GM19397 (cell line): ENCODE results near the gene SLC27A6.
"Not testable (repeated sequence)": the region's sequence is repeated elsewhere in the genome, so short reads cannot be mapped to it uniquely, and the experiment has no call there.

ENCODE experiments used
- ATAC-seq: cut with Tn5 transposase; IDR thresholded peaks from one replicate; pipeline ENCODE4 v1.9.1; 2021; ENCODE audit warnings: mild to moderate bottlenecking, moderate library complexity; ENCODE audit not compliant: unreplicated experiment

SLC27A6 gene

GRCh38 chr5:128965011-128965637 lies at the start of gene SLC27A6:
TSS of gene SLC27A6 (plus strand) at chr5:128965488. CDS start at chr5:128966138, 650 bp downstream.
- ATAC-seq, result no peak

DNA sequence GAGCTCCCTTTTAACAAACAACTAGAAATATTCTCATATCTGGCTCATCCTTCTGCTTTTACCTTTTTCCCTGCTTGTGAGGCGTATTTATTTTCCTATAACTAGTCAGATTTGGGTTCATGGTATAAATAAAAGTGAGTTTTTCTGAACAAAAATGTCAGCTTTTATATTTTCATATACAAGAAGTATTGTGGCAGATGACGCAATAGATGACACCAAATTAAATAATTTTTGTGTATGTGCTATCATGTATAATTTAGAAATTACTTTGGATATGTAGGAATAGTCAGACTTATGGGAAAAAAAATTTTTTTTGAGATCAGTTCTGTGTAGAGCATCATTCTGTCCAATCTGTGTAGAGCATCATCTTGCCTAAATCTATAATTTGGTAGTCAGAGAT lies 45.7 kb upstream of the SLC27A6 start:
- no peak for ATAC-seq

- ATAC-seq, result no peak
Measured at GRCh38 chr5:128920345-128921215, 44.7 kb upstream of the SLC27A6 start.

- no peak for ATAC-seq
Measured at GRCh38 chr5:128924299-128924698, 41.0 kb upstream of the SLC27A6 start.

DNA sequence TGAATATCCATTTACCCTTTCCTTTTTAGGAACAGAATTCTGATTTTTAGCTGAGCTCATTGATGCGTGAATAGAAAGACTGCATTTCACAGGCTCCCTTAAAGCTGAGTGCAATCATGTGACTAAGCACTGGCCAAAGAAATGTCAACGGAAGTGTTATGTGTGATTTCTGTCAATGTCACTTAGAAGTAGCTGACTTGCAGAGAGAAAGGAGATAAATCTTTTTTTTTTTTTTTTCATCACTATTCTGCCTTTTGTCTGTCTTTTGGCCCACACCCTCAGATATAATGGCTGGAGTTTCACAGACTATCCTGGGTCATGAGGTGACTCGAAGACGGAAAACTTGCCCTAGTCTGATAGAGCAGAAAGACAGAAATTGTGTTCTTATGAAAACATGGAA lies 39.3 kb upstream of the SLC27A6 start:
- no peak for ATAC-seq

GRCh38 chr5:128927644-128928043 lies 37.6 kb upstream of the SLC27A6 start:
- no peak for ATAC-seq

GRCh38 chr5:128932232-128932631 lies 33.1 kb upstream of the SLC27A6 start:
- not testable (repeated sequence) for ATAC-seq

- not testable (repeated sequence) for ATAC-seq
Measured at GRCh38 chr5:128943100-128943499, 22.2 kb upstream of the SLC27A6 start.

DNA sequence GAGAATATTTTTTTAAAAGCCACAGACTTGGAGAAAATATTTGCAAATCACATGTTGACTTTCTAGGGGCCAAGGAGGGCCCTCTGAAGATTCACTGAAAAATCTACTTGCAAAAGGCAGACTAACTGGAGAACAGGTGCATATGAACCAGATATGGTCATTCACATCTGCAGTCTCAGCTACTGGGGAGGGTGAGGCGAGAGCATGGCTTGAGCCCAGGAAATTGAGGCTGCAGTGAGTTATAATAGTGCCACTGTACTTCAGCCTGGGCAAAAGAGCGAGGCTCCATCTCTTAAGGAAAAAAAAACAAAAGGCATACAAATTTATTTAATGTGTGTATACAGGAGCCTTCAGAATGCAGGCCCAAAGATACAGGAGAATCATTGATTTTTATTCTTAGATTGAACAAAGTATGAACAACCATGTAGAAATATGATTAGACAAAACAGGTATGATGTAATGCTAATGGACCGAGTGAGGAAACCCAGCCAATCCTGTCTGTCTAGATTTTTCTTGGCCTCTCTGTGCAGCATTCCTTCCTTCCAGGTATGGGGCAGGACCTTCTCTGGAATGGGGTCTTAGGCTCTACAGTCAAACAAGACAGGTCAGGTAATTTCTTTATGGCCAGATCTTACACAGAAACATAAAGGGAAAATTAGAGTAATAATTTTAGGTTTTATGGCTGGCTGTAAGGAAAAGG lies 15.3 kb upstream of the SLC27A6 start:
- ATAC-seq, result no peak

- not testable (repeated sequence) for ATAC-seq
Measured at GRCh38 chr5:128951301-128951700, 14.0 kb upstream of the SLC27A6 start.

GRCh38 chr5:128956164-128956563 lies 9.1 kb upstream of the SLC27A6 start:
- ATAC-seq, result no peak

DNA sequence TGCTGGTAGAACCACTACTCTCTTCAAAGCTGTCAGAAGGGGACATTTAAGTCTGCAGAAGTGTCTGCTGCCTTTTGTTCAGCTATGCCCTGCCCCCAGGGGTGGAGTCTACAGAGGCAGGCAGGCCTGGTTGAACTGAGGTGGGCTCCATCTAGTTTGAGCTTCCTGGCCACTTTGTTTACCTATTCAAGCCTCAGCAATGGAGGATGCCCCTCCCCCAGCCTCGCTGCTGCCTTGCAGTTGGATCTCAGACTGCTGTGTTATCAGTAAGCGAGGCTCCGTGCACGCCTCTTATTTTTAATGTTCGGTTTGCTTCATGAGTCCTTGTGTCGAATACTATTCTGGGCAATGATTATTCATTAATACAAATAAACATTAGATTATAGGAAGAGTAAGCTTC lies 3.1 kb upstream of the SLC27A6 start:
- no peak for ATAC-seq

DNA sequence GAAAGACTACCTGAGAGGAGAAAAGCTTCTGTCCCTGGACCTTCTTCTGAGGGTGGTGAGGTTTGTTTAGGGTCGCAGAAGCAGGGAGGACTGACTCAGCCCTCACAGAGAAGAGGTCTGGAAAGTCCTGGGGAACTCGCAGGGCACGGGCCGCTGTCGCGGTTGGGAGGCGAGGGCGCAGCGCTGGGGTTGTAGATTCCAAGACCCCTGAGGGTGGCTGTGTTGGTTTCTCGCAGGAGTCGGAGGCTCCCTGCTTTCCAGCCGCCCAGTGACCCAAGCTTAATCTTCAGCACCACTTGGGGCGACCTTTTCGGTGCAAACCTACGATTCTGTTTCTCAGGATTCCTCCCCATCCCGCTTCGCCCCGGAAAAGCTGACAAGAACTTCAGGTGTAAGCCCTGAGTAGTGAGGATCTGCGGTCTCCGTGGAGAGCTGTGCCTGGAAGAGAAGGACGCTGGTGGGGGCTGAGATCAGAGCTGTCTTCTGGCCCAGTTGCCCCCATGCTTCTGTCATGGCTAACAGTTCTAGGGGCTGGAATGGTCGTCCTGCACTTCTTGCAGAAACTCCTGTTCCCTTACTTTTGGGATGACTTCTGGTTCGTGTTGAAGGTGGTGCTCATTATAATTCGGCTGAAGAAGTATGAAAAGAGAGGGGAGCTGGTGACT lies 482 bp downstream of the SLC27A6 start:
- ATAC-seq, result no peak

- no peak for ATAC-seq
Measured at GRCh38 chr5:128966375-128966774, 1.1 kb downstream of the SLC27A6 start.

- ATAC-seq, result no peak
Measured at GRCh38 chr5:128966846-128967245, 1.6 kb downstream of the SLC27A6 start.

DNA sequence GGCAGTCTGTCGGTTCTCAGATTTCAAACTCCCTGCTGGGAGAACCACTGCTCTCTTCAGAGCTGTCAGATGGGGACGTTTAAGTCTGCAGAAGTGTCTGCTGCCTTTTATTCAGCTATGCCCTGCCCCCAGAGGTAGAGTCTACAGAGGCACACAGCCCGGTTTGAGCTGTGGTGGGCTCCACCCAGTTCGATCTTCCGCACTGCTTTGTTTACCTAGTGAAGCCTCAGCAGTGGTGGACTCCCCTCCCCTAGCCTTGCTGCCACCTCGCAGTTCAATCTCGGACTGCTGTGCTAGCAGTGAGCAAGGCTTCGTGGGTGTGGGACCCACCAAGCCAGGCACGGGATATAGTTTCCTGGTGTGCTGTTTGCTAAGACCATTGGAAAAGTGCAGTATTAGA lies 8.0 kb downstream of the SLC27A6 start:
- no peak for ATAC-seq

GRCh38 chr5:128974567-128974966 lies 9.3 kb downstream of the SLC27A6 start:
- ATAC-seq, result no peak

GRCh38 chr5:128979761-128980160 lies 14.5 kb downstream of the SLC27A6 start:
- no peak for ATAC-seq

GRCh38 chr5:128980917-128981316 lies 15.6 kb downstream of the SLC27A6 start:
- ATAC-seq, result no peak

- no peak for ATAC-seq
Measured at GRCh38 chr5:128984480-128984879, 19.2 kb downstream of the SLC27A6 start.

DNA sequence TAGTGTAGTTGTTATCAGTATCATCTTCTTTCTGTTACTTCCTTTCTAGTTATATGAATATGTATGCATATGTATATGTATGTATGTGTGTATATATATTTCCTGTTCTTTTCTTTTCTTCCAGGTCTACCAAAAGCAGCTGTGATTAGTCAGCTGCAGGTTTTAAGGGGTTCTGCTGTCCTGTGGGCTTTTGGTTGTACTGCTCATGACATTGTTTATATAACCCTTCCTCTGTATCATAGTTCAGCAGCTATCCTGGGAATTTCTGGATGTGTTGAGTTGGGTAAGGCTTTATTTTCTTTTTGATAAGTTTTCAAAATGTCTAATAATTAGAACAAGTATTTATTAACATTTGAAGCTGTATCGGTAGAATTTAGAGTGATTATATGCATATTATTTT lies 23.2 kb downstream of the SLC27A6 start:
- no peak for ATAC-seq
